Measurements from ENCODE around the gene TMEM98.
"Not testable (repeated sequence)": the region's sequence is repeated elsewhere in the genome, so short reads cannot be mapped to it uniquely, and the experiment has no call there.

The TMEM98 gene

DNA sequence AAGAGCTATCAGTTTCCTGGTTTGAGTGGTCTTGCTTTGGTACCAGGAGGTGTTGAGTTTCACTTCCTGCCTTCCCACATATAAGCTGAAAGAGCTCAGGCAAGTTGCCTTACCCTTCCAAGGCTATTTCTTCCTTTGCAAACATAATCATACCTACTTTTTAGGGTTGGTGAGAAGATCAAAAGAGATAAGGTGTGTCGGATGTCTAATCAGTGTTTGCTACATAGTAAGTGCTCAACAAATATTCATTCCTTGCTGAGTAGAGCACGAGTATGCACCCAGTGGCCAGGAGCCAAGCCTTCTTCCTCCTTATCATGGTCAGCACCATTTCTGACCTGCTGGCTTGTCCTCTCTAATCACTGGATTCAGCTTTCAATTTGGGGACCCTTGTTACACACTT, 12.7 kb upstream of the TMEM98 start:
- peak; percentile 52 for DNase-seq

DNA sequence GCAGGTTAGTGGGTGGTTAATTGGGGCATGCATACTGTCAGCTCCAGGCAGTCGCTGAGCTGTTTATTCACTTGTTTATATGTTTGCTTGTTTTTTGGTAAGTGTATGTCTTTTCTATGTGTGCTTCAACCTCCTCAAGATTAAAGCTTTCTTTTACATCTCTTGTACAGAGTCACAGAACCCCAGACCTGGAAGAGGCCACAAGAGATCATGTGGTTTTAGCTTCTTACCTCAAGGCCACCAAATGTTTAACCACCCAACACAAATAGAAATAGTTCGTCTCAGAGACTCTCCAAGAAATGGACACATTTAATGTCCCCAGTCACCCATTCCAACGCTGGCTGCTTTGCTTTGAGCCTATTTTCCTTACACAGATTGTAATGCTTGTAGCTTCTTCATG, 11.8 kb upstream of the TMEM98 start:
- no peak for DNase-seq

DNA sequence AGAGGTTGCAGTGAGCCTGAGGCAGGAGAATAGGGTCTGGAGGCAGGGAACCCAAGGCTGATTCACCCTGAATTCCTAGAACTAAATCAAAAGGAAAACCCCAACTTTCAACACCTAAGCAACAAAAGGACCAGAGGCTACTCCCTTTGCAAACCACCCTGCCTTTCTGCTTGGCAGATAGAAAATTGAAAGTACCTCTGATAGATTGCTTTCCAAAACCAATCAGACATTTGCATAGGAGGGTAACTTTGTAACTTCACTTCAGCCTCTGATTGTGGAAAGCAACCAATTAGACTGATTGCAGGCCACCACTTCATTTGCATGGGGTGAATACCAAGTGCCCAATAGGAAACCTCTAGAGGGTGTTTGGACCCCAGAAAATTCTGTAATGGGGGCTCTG, 10.9 kb upstream of the TMEM98 start:
- DNase-seq, result no peak

DNA sequence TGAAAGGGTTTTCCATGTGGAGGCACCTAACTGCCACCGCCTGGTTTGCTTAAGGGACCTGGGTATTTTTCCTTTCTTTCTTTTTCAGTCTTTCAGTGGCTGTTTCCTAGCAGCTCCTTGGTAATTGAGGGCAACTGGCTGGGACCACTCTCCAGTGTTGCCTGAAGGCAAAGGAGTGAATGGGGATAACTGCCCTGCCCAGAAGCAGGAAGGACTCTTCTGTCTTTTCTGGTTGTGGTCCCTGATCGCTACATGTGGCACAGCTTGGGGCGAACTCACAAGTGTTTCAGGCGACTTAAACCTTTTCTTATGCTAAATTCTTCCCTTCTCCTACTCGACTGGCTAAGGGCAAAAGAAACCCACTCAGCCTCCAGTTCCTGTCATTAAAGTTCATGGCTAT, 10.1 kb upstream of the TMEM98 start:
- DNase-seq, result no peak

DNA sequence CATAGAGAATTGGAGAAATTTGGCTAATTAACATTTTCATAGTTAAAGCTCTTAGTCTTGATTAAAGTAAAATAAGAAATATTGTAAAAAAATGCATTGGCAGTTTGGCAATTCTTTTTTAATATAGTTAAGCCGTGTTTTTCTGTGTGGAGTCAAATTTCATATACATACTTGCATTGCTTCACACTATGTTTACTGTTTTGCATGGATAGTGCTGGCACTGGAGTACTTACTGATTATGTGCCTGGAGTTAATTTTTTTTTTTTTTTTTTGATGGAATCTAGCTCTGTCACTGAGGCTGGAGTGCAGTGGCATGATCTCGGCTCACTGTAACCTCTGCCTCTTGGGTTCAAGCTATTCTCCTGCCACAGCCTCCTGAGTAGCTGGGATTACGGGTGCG, 8.1 kb upstream of the TMEM98 start:
- not testable (repeated sequence) for DNase-seq

DNA sequence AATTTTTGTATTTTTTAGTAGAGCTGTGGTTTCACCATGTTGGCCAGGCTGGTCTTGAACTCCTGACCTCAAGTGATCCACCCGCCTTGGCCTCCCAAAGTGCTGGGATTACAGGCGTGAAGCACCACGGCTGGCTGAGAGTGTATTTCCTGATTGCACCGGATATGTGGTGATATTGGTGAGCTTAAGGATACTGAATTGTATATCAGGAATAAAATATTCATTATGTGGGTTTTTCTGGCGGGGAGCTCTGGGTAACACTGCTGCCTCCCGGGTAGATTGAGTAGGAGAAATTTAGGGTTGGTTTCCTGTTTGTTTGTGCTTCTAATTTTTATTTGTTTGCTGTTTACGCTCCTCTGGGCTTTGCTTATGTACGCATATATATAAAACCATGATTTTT, 7.7 kb upstream of the TMEM98 start:
- DNase-seq, result no peak

DNA sequence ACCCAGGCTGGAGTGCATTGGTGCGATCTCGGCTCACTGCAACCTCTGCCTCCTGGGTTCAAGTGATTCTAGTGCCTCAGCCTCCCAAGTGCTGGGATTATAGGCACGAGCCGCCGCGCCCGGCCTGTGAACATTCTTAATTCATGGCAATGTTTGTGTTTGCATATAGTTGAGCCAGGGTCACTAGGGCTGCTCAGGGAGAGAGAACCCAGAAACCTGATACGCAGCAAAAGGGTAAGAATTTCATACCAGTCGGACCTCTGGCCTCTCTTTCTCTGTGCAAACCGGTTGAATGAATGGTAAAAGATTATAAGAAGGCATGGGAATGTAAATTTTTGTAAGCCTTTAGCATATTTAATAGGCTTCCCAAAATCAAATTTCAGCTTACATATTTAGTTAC, 6.9 kb upstream of the TMEM98 start:
- DNase-seq, result no peak

DNA sequence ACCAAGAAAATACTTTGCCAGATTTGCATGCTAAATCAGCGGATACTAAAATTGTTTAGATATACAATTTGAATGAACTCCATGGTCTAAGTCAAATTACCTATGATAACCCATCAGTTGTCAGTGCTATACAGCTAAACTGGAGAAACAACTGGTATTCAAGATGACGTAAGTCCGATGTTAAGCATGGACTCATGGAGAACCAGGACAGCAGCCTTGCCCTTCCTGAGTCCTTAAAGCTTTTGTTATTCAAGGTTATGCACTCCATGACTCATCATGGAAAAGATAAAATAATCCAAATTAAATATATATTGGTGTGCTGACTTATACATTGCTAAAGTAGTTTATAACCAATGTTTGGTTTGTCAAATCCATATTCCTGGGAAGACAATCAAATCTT, 4.0 kb upstream of the TMEM98 start:
- DNase-seq, result not testable (repeated sequence)

DNA sequence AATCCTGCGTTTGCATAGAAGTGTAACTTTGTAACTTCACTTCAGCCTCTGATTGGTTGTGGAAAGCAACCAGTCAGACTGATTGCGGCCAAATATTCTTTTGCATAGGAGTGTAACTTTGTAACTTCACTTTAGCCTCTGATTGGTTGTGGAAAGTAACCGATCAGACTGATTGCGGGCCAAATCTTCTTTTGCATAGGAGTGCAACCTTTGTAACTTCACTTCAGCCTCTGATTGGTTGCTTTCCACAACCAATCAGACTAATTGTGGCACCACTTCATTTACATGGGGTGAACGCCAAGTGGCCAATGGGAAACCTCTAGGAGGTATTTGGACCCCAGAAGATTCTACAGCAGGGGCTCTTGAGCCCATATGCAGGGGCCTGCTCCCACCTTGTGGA, 1.8 kb upstream of the TMEM98 start:
- no peak for DNase-seq

DNA sequence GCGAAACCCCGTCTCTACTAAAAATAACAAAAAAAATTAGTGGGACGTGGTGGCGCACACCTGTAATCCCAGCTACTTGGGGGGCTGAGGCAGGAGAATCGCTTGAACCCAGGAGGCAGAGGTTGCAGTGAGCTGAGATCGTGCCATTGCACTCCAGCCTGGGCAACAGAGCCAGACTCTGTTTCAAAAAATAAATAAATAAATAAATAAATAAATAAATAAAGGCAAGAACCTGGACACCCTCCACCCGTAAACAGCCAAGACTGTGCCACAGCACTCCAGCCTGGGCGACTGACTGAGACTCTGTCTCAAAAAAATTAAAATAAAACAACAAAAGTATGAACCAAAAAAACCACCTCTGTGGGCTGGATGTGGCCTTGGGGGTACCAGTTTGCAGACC, 1.2 kb upstream of the TMEM98 start:
- not testable (repeated sequence) for DNase-seq

DNA sequence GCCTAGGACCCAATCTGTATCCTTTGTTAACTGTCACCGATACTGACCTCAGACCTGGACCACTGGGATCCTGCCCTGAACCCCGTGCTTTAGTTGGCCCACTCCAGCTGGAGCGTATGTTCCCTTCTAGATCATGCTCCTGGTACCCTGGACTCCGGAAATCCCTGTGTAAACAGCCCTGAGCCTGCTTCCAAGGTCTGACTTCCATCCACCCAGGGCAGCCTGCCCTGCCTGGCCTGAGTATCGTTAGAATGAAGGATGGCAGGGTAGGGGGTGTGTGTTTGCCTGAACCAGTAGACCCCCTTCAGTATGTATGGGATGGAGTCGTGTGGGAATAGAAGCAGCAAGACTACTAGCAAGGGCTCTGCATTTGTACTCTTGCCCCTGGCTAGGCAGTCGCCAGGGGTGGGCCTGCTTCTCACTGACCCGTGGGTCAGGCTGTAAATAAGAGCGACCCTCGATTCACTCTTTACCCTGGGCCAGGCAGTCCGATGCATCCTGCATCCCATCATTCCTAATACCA, 691 bp upstream of the TMEM98 start:
- no peak for DNase-seq

DNA sequence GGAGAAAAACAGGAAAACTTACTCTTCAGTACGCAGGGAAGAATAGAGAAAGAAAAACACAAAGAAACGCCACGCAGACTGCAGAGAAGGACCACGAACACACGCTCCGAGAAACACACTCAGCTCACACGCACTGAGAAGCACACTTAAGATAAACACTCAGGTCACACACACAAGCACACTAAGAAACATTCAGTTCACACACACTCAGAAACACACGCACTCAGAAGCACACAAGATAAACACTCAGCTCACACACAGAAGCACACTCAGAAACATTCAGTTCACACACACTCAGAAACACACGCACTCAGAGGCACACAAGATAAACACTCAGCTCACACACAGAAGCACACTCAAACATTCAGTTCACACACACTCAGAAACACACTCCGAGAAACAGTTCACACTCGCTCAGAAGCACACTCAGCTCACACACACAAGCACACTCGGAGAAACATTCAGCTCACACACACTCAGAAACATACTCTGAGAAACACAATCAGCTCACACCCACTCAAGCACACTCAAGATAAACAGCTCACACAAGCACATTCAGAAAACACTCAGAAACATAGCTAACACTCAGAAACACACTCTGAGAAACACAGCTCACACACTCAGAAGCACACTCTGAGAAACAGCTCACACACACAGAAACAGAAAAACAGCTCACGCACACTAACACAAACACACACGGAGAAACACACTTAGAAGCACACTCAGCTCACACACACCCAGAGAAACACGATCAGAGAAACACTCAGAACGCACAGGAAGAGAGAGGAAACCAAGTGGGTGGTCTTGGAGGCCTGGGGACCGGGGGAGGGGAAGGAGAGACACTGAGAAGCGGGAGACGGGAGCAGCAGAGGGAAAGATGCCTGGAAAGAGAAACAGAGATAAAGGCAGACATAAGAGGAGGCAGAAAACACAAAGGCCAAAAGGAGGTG, 908 bp downstream of the TMEM98 start:
- peak; percentile 18 for DNase-seq

DNA sequence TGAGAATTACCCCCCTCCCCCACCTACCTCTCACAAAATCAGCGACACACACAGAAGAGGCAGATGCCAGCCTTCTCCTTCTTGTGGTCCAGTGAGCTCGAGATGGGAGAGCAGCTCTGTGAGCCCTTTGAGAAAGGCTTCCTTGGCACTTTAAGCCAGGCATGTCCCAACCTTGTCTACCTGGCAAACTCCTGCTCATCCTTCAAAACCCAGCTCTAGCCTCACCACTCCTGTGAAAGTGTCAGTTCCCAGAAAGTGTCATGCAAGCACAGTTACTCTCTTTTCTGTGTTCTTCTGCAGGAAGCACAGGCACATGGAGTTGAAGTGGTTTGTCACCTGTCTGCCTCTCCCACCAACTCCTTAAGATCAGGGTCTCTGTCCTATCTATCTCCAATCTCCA, 1.6 kb downstream of the TMEM98 start:
- no peak for DNase-seq

DNA sequence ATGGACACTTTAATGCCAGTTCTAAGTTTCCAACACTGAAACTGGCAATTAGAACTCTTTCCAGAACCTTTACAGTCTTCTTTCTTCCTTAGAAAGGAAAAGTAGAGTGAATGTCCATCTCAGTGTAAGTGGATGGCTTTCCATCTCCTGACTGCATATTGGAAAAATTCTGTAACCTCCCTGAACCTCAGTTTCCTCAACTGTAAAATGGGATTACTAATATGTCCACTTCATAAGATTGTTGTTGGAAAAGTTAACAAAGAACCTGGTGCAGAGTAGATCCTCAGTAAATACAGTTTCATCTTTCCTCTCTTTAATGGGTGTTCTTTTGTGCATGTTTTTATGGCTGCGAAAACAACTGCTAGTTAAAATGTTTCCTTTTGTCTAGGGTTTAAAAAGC, 2.6 kb downstream of the TMEM98 start:
- DNase-seq, result no peak

DNA sequence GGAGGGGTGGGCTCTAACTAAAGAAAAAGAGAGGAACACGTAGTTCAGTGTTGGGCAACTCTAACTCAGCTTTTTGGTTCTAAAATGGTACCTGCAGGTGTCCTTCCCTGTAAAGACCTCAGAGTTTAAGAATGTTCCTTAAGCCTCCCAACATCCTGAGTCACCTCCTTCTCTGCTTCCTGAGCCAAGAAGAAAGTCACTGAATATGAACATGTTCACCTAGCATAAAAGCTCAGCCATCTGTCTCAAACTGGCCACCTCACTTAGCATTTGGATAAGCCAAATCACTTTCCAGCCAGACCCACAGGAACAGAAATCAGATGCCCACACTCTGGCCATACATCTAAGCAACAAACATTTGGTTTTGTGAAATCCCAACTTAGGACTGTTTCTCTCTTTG, 3.7 kb downstream of the TMEM98 start:
- DNase-seq, result no peak

DNA sequence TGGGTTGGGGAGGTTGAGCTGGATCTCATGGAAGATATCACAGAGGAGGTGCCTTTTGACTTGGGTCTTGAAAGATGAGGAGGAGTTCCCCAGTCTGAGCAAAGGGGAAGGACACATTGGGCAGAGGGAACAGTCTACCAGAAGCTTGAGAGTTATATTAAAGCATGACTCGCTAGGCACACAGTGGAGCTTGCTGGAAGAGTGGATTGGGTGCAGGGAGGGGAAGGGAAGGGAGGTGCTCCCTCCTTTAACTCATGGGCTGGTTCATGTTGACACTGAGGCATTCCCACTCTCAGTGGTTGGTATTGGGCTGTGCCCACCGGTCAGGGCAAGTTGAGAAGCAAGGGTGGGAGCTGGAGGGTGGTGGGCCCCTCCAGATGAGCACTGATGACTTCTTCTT, 5.9 kb downstream of the TMEM98 start:
- no peak for DNase-seq

DNA sequence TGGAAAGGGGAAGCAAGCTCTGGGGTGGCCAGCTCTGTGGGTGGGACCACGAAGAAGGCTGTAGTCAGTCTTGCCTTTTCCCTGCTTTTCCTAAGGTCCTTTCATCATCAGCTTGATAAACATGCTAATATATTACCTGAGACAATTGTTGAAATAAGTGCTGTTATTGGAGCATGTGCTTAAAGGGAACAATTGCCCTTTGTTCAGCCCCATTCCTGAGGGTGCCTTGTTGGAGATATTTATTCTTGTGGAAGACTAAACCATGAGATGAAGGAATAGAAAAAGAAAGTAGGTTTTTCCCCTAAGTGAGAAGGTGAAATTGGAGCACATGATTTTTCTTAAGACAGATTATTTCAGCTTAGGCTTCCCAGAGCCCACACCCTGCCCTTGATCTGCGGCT, 7.8 kb downstream of the TMEM98 start:
- DNase-seq, result no peak

DNA sequence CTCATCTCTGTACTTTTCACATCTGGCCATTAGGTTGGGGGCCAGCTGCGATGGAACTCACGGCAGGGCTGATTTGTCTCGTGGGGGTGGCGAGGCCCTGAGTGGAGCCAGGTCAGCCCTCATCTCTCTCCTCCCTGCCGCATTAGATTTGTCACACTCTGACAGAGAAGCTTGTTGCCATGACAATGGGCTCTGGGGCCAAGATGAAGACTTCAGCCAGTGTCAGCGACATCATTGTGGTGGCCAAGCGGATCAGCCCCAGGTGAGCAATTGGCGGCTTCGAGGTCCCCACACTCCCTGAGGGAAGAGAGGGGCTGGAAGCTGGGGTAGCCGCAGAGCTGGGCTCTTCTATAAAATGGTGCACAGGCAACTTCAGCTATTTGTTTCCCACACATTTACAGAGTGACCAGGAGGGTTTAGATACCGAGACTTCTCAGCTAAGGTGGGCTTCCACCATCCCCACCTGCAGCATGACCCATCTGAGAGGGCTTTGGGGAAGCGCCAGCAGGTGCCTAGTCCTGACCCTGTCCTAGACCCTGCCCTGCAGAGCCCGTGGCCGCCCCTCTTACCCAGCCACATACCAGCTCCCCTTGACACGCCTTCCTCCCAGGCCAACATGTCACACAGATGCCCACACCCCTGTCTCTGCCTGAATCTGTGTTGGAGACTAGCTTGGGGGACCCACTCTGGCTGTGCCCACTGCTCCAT, 8.4 kb downstream of the TMEM98 start:
- no peak for DNase-seq

DNA sequence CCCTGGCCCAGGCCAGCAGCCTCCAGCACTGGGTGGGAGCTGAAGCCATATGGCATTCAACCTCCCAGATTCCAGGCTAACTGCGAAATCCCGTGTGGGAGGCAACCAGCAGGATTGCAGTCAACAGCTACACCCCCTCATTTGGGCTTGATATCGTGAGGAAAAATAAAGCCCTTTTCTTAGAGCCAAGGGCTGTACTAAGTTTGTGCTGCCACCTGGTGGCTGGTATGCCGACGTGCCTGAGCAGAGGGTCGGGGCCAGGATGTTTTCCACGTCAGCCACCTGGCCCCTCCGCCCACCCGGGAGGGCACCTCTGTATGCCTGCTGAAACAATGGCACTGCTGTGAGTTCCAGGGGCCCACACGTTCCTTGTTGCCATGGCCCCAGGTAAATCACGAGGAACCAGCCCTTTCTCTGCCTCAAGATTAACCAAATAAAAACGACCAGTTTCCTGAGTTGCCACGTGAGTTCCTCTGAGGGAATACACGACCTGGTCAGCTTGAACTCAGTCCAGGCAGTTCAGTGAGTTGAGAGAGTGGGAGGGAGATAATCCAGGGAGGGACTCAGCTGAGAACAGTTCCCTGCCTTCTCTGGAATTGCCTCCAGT, 9.0 kb downstream of the TMEM98 start:
- peak; percentile 90 for DNase-seq

DNA sequence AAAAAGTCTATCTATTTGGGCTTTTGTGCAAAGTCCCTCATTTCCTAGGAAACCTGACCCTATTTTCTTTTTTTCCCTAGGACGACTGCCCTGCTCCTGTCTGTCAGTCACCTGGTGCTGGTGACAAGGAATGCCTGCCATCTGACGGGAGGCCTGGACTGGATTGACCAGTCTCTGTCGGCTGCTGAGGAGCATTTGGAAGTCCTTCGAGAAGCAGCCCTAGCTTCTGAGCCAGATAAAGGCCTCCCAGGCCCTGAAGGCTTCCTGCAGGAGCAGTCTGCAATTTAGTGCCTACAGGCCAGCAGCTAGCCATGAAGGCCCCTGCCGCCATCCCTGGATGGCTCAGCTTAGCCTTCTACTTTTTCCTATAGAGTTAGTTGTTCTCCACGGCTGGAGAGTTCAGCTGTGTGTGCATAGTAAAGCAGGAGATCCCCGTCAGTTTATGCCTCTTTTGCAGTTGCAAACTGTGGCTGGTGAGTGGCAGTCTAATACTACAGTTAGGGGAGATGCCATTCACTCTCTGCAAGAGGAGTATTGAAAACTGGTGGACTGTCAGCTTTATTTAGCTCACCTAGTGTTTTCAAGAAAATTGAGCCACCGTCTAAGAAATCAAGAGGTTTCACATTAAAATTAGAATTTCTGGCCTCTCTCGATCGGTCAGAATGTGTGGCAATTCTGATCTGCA, 12.9 kb downstream of the TMEM98 start:
- DNase-seq, result peak; percentile 31

DNA sequence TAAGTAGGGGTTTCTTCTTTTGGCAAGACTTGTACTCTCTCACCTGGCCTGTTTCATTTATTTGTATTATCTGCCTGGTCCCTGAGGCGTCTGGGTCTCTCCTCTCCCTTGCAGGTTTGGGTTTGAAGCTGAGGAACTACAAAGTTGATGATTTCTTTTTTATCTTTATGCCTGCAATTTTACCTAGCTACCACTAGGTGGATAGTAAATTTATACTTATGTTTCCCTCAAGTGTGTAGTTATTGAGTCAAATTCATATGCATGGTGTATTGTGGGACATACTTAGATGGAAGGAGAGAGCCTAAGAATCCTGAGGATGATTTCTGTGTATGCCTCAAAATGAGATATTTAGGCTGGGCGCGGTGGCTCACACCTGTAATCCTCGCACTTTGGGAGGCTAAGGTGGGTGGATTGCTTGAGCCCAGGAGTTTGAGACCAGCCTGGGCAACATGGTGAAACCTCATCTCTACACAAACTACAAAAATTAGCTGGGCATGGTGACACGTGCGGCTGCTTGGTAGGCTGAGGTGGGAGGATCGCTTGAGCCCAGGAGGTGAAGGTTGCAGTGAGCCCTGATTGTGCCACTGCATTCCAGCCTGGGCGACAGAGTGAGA, 13.6 kb downstream of the TMEM98 start:
- peak; percentile 29 for DNase-seq

DNA sequence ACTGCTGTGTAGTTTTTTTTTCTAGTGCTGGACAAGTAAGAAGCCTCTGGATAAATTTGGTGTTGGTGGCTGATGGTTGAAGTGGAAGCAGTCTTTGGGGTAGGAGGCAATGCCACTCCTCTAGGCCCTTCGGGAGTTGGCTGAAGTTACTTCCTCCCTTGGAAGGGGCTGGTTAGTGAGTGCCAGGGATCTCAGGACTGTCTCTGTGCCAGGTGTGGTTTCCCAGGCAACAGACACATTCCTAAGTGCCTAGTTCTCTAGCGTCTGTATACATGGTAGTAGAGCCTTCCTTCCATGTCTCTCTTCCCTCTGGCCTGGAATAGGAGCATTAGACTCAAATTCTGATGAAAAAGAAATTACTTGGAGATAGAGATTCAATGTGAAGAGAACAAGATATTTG, 15.3 kb downstream of the TMEM98 start:
- DNase-seq, result no peak

Measured in hematopoietic multipotent progenitor cell treated with erythropoietin and hydrocortisone succinate and interleukin-3 and kit ligand, for 6 days (in vitro differentiated cells).